Neural cell (in vitro differentiated cells): ENCODE results near the gene RDM1.

ENCODE experiments used
- CTCF ChIP-seq: fragments of 450-650 bp; IDR thresholded peaks from 2 replicates; pipeline ENCODE4 v1.5.1; 2014; ENCODE audit warnings: antibody characterized with exemption, mild to moderate bottlenecking, moderate library complexity; ENCODE audit not compliant: poor library complexity, severe bottlenecking
- EP300 ChIP-seq: fragments of 450-650 bp; conservative IDR thresholded peaks from 2 replicates; pipeline ENCODE4 v1.6.1; 2014; ENCODE audit warnings: antibody characterized with exemption, mild to moderate bottlenecking, moderate library complexity; ENCODE audit not compliant: poor library complexity, severe bottlenecking
- EZH2 ChIP-seq: fragments of 200-600, 300-800 bp; shearing (Covaris generic), sonication (generic); IDR thresholded peaks from 2 replicates; pipeline ENCODE4 v1.6.1; 2014; ENCODE audit warnings: antibody characterized with exemption, low read length, borderline replicate concordance, mild to moderate bottlenecking; ENCODE audit not compliant: insufficient read depth, poor library complexity, severe bottlenecking
- POLR2AphosphoS5 ChIP-seq: IDR thresholded peaks from 2 replicates; pipeline ENCODE4 v1.6.1; 2012
- RAD21 ChIP-seq: fragments of 450-650 bp; conservative IDR thresholded peaks from 2 replicates; pipeline ENCODE4 v1.6.1; 2014; ENCODE audit warnings: antibody characterized with exemption, mild to moderate bottlenecking, moderate library complexity
- SMC3 ChIP-seq: fragments of 450-650 bp; conservative IDR thresholded peaks from 2 replicates; pipeline ENCODE4 v1.6.1; 2014; ENCODE audit warnings: antibody characterized with exemption, mild to moderate bottlenecking, moderate library complexity; ENCODE audit not compliant: poor library complexity
- TF ChIP-seq, protein P1 (sequence below): IDR thresholded peaks from 2 replicates; pipeline ENCODE4 v1.6.1; 2012; ENCODE audit warnings: borderline replicate concordance

- TF ChIP-seq CTCF (no peak), RAD21 (no peak), POLR2AphosphoS5 (no peak), EZH2 (no peak), EP300 (no peak), SMC3 (no peak)
- TF ChIP-seq, protein P1, sequence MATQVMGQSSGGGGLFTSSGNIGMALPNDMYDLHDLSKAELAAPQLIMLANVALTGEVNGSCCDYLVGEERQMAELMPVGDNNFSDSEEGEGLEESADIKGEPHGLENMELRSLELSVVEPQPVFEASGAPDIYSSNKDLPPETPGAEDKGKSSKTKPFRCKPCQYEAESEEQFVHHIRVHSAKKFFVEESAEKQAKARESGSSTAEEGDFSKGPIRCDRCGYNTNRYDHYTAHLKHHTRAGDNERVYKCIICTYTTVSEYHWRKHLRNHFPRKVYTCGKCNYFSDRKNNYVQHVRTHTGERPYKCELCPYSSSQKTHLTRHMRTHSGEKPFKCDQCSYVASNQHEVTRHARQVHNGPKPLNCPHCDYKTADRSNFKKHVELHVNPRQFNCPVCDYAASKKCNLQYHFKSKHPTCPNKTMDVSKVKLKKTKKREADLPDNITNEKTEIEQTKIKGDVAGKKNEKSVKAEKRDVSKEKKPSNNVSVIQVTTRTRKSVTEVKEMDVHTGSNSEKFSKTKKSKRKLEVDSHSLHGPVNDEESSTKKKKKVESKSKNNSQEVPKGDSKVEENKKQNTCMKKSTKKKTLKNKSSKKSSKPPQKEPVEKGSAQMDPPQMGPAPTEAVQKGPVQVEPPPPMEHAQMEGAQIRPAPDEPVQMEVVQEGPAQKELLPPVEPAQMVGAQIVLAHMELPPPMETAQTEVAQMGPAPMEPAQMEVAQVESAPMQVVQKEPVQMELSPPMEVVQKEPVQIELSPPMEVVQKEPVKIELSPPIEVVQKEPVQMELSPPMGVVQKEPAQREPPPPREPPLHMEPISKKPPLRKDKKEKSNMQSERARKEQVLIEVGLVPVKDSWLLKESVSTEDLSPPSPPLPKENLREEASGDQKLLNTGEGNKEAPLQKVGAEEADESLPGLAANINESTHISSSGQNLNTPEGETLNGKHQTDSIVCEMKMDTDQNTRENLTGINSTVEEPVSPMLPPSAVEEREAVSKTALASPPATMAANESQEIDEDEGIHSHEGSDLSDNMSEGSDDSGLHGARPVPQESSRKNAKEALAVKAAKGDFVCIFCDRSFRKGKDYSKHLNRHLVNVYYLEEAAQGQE: no peak
These were observed 53.1 kb downstream of the RDM1 start for GRCh38 chr17:35877345-35878029.
